BJ (cell line): ENCODE results near the gene CPT1C. TPM values are rescaled to one million over a fixed set of nuclear protein-coding genes. Genes with fewer than 3 reads are reported as not detected.

Experiments
- CTCF ChIA-PET: fragments of 350-600 bp; formaldehyde crosslinking; extraction: SDS; loops from one replicate; lab custom pipeline; 2021; ENCODE audit warnings: antibody characterized with exemption, inconsistent platforms; lab: Yijun Ruan, JAX
- POLR2A ChIA-PET: fragments of 300-600 bp; sonication (Branson Sonifier 250); formaldehyde crosslinking; extraction: SDS; loops from one replicate; lab custom pipeline; 2021; ENCODE audit warnings: antibody characterized with exemption; lab: Charles Lee
- DNase-seq: peaks from one replicate; pipeline ENCODE4 v3.0.0-alpha.2; 2011; ENCODE audit warnings: low read depth
- H3K27me3 ChIP-seq: 2 replicates; pipeline ENCODE4 v1.6.0; 2011; ENCODE audit warnings: low read length; ENCODE audit not compliant: control insufficient read depth, insufficient read depth
- H3K36me3 ChIP-seq: 2 replicates; pipeline ENCODE4 v1.5.1; 2011; ENCODE audit warnings: low read length; ENCODE audit not compliant: control insufficient read depth, insufficient read depth
- H3K4me3 ChIP-seq: 2 replicates; pipeline ENCODE4 v1.5.1; 2011; ENCODE audit warnings: low read depth, mild to moderate bottlenecking, control low read depth, low read length
- CTCF ChIP-seq: IDR thresholded peaks from 2 replicates; pipeline ENCODE4 v1.5.1; 2011; ENCODE audit warnings: low read depth, mild to moderate bottlenecking, control low read depth, inconsistent platforms, low read length, moderate library complexity; ENCODE audit not compliant: insufficient read depth
- polyA plus RNA-seq: library from polyadenylated mRNA; depleted of rRNA; stranded (reverse); fragments of >200 nt; gene quantifications from 2 replicates; pipeline ENCODE4 v1.2.3, GENCODE V29; 2011

The CPT1C gene
- polyA plus RNA-seq, 1 experiment = 45.9 TPM

GRCh38 chr19:49739098-49739497 is 48.2 kb downstream of the CPT1C start:
- H3K27me3 ChIP-seq = no peaks in the 10 kb centered on the region
- DNase-seq = no peak
- H3K36me3 ChIP-seq = no peaks in the 10 kb centered on the region
- CTCF ChIA-PET = no interaction called here
- no peak for TF ChIP-seq CTCF
- POLR2A ChIA-PET = no interaction called here
- no peak overlapping the region for H3K4me3 ChIP-seq

DNA sequence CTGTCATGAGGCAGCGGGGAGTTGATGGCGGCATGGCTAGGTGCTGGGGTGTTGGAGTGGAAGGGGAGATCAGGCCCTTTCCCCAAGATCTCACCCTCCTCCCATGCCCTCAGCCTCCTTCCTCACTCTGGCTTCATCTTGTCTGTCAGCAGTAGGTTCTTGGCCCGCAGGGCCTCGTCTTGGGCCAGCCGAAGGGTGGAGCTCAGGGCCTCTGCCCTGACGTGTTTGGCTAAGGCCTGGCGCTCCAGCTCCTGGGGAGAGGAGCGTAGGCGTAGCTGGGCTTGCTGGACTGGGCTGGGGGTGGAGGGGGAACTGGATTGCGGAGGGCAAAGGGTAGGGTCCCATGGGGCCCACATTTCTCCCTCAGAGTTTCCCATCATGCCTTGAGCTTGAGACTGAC is 49.0 kb downstream of the CPT1C start:
- DNase-seq = no peak
- Histone ChIP-seq H3K4me3 (no peak overlapping the region), H3K27me3 (no peaks in the 10 kb centered on the region), H3K36me3 (no peaks in the 10 kb centered on the region)
- ChIA-PET CTCF (interaction anchor here (0.8 kb wide), 1 partner anchor 10 kb away, joined by 3 read pairs; no protein-coding TSS in a partner anchor), POLR2A (no interaction called here)
- no peak for TF ChIP-seq CTCF

DNA sequence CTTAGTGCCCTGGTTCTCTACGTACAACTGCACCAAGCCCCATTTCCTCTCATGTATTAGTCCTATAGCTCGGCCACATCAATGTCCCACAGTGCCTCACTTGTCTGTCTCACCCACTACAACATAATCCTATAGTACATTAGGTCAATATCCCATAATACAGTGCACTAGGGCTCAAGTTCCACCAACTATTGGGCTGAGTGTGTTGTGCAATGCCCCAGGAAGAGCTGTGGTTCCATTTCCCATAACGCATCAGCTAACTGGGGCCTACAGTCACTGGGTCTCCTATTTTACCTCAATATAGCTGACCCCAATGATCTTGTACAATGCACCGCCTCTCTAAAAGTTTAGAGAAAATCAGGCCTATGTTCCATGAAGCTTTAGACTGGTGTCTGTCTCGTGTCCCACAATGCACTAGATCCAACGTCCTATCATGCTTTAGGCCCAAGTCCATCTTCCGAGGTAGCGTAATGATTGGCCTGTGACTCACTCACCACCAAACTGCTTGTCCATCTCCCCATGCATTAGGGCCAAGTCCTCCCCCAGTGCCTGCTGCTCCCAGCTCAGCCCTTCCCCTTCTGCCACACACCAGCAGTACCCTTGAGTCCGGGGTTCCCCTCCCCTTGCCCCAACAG is 50.4 kb downstream of the CPT1C start:
- DNase-seq = no peak
- ChIA-PET POLR2A (no interaction called here), CTCF (interaction anchor here (1.0 kb wide), 1 partner anchor 9 kb away, joined by 3 read pairs; no protein-coding TSS in a partner anchor)
- Histone ChIP-seq H3K36me3 (no peaks in the 10 kb centered on the region), H3K4me3 (no peak overlapping the region), H3K27me3 (no peaks in the 10 kb centered on the region)
- TF ChIP-seq CTCF = no peak

- Histone ChIP-seq H3K4me3 (no peak overlapping the region), H3K27me3 (no peaks in the 10 kb centered on the region), H3K36me3 (no peaks in the 10 kb centered on the region)
- DNase-seq = no peak
- POLR2A ChIA-PET = no interaction called here
- CTCF ChIA-PET = no interaction called here
- no peak for TF ChIP-seq CTCF
These were observed 54.0 kb downstream of the CPT1C start for GRCh38 chr19:49744946-49745381.

DNA sequence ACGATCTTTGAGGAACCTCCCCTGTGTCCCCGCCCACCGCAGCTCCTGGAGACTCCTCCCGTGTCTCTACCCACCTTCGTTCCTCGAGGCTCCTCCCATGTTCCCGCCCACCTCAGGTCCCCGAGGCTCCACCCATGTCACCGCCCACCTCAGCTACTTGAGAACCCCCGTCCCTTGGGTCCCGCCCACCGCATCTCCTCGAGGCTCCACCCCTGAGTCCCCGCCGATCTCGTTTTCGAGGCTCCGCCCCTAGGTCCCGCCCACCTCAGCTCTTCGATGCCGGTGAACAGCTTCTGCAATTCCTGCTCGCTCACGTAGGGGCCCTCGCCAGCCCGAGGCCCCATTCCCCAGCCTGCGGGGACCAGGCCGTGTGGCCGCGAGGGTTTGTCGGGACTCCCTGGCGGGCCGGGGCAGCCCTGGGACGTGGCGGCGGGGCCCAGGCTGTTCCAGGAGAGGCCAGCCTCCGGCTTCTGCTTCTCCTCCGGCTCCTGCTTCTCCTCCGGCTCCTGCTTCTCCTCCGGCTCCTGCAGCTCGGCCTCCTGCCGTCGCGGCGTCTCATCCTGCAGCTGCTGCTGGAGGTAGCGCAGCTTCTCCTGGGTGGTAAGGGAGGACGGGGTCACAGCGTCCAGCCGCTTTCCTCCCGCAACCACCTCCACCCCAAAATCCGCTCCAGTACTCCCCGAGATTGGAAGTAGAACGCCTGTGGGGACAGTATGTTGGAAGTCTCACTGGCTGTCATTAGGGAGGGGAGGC is 55.5 kb downstream of the CPT1C start:
- no peaks in the 10 kb centered on the region for H3K36me3 ChIP-seq
- CTCF ChIA-PET = no interaction called here
- DNase-seq = no peak
- H3K4me3 ChIP-seq = no peak overlapping the region
- POLR2A ChIA-PET = no interaction called here
- TF ChIP-seq CTCF = no peak
- no peaks in the 10 kb centered on the region for H3K27me3 ChIP-seq
